GM19099 (cell line): Measurements from ENCODE around the gene ZNF664.

Experiments
- POLR2A ChIP-seq: IDR thresholded peaks from 3 replicates; pipeline ENCODE4 v1.6.1; 2011; ENCODE audit warnings: low read depth; ENCODE audit not compliant: insufficient read length; ENCODE audit errors: extremely low read depth

The ZNF664 gene

GRCh38 chr12:124006085-124006845 lies 33.2 kb downstream of the ZNF664 start:
- TF ChIP-seq POLR2A = no peak

GRCh38 chr12:124006846-124007713 lies 34.1 kb downstream of the ZNF664 start:
- no peak for TF ChIP-seq POLR2A

GRCh38 chr12:124007826-124008570 lies 35.0 kb downstream of the ZNF664 start:
- no peak for TF ChIP-seq POLR2A

- TF ChIP-seq POLR2A = no peak
Measured at GRCh38 chr12:124008595-124008994, 35.6 kb downstream of the ZNF664 start.

GRCh38 chr12:124009781-124010180 lies 36.8 kb downstream of the ZNF664 start:
- TF ChIP-seq POLR2A = no peak

GRCh38 chr12:124010687-124011086 lies 37.7 kb downstream of the ZNF664 start:
- TF ChIP-seq POLR2A = no peak

- TF ChIP-seq POLR2A = no peak
Measured at GRCh38 chr12:124011435-124012115, 38.6 kb downstream of the ZNF664 start.

- no peak for TF ChIP-seq POLR2A
Measured at GRCh38 chr12:124013073-124013472, 40.1 kb downstream of the ZNF664 start.

- TF ChIP-seq POLR2A = no peak
Measured at GRCh38 chr12:124015494-124016461, 42.8 kb downstream of the ZNF664 start.

GRCh38 chr12:124017064-124017463 lies 44.0 kb downstream of the ZNF664 start:
- no peak for TF ChIP-seq POLR2A

- no peak for TF ChIP-seq POLR2A
Measured at GRCh38 chr12:124018539-124018938, 45.5 kb downstream of the ZNF664 start.

- no peak for TF ChIP-seq POLR2A
Measured at GRCh38 chr12:124019115-124019514, 46.1 kb downstream of the ZNF664 start.

- TF ChIP-seq POLR2A = no peak
Measured at GRCh38 chr12:124020514-124020949, 47.5 kb downstream of the ZNF664 start.

- TF ChIP-seq POLR2A = no peak
Measured at GRCh38 chr12:124021007-124021406, 48.0 kb downstream of the ZNF664 start.

GRCh38 chr12:124022161-124022560 lies 49.1 kb downstream of the ZNF664 start:
- no peak for TF ChIP-seq POLR2A
